Measurements from ENCODE around the gene DTYMK.

DNA sequence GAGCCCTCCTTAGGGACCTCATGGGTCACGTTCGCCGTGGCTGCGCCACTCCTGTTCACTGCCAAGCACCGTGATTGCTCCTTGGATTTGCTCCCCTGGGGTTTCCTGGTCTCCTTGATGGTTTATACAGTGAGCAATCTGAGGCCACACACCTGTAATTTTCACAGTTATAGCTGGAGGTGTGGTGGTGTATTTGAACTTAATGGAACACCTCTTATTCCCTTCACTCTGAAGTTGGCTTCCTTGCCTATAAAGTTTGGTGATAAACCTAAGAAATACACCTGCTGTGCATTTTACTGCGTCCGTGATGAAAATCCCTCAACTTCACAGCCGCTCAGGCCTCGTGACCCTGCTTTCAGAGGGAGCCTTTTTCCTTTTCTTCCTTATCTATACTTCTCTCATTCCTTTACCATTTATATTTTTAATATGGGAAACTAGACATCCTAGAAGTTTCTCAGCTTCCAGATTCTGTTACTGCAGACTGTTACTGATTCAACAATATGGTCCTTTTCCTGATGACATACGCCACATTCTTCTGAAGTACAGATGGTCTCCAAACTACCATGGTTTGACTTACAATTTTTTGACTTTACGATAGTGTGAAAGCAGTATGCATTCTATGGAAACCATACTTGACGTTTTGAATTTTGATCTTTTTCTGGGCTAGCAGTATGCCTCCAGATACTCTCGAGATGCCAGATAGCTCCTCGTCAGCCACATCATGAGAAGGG lies 40.5 kb downstream of the DTYMK start:
- TF ChIP-seq EGR1 (IDR thresholded peaks at IDR 0.05; ENCODE audit: borderline replicate concordance, low read depth, low read length) (no peak), RXRA (IDR thresholded peaks at IDR 0.05; ENCODE audit: insufficient read depth, low read depth, low read length) (no peak), JUN (IDR thresholded peaks at IDR 0.05; ENCODE audit: low read depth, low read length) (no peak)
- TF ChIP-seq, protein P1, sequence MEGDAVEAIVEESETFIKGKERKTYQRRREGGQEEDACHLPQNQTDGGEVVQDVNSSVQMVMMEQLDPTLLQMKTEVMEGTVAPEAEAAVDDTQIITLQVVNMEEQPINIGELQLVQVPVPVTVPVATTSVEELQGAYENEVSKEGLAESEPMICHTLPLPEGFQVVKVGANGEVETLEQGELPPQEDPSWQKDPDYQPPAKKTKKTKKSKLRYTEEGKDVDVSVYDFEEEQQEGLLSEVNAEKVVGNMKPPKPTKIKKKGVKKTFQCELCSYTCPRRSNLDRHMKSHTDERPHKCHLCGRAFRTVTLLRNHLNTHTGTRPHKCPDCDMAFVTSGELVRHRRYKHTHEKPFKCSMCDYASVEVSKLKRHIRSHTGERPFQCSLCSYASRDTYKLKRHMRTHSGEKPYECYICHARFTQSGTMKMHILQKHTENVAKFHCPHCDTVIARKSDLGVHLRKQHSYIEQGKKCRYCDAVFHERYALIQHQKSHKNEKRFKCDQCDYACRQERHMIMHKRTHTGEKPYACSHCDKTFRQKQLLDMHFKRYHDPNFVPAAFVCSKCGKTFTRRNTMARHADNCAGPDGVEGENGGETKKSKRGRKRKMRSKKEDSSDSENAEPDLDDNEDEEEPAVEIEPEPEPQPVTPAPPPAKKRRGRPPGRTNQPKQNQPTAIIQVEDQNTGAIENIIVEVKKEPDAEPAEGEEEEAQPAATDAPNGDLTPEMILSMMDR (IDR thresholded peaks at IDR 0.05; ENCODE audit: control extremely low read depth in 1 of 3, insufficient read depth in 1 of 3, low read depth in 1 of 3, low read length in 3 of 3) = no peak
